Measurements from ENCODE around the gene CDCP2.

The CDCP2 gene

GRCh38 chr1:54084794-54085193 is 68.0 kb downstream of the CDCP2 start:
- no peak for DNase-seq

Measured in NCI-H2227 treated with DMSO at 0.1 percent for 48 hours (cell line).